Transverse colon (tissue), 4 donors: ENCODE data around the gene ATP8A1. TPM values are rescaled to one million over a fixed set of nuclear protein-coding genes. Genes with fewer than 3 reads are reported as not detected.

ENCODE experiments used
- DNase-seq: peaks from one replicate; pipeline ENCODE4 v3.0.0-alpha.2; 2019
- H3K27ac ChIP-seq, 4 donors: fragments of 200-600 bp; sonication (generic); 2 replicates each; pipeline ENCODE4 v1.5.1; 2016 to 2018; ENCODE audit warnings: inconsistent platforms in 4 of 4
- H3K27me3 ChIP-seq: fragments of 200-600 bp; sonication (generic); 2 replicates; pipeline ENCODE4 v1.5.1; 2017; ENCODE audit warnings: inconsistent platforms
- H3K36me3 ChIP-seq, 4 donors: fragments of 200-600 bp; sonication (generic); 2 replicates each; pipeline ENCODE4 v1.5.1; 2017 to 2019; ENCODE audit warnings: inconsistent platforms in 4 of 4
- H3K4me1 ChIP-seq, 4 donors: fragments of 200-600 bp; sonication (generic); 2 replicates each; pipeline ENCODE4 v1.5.1; 2017 to 2020; ENCODE audit warnings: inconsistent platforms in 4 of 4
- H3K4me3 ChIP-seq, 4 donors: fragments of 200-600 bp; sonication (generic); 1 replicate in 1 of 4; 2 replicates in 3 of 4; pipeline versions ENCODE4 v1.5.1 to v1.6.1; 2017 to 2019; ENCODE audit warnings: inconsistent platforms in 4 of 4
- H3K9me3 ChIP-seq, 2 donors: fragments of 200-600 bp; sonication (generic); 2 replicates each; pipeline ENCODE4 v1.5.1; 2017 to 2019; ENCODE audit warnings: inconsistent platforms in 2 of 2
- EP300 ChIP-seq: sonication (generic); formaldehyde crosslinking; IDR thresholded peaks from one replicate; pipeline ENCODE4 v1.6.1; 2017; ENCODE audit warnings: antibody characterized with exemption, low read depth
- POLR2A ChIP-seq: fragments of 450-650 bp; IDR thresholded peaks from one replicate; pipeline ENCODE4 v1.6.1; 2016; ENCODE audit warnings: antibody characterized with exemption, mild to moderate bottlenecking, moderate library complexity
- POLR2AphosphoS5 ChIP-seq, 3 donors: sonication (generic); formaldehyde crosslinking; IDR thresholded peaks; one replicate each; pipeline ENCODE4 v1.6.1; 2016; ENCODE audit warnings: antibody characterized with exemption in 3 of 3
- WGBS, 2 donors: methylation state at CpG; one replicate each; pipeline ENCODE4 v1.1.5; 2018; ENCODE audit warnings: low coverage in 1 of 2; 5-methylcytosine and 5-hydroxymethylcytosine counted together
- in situ Hi-C, 4 donors: fragments of 200-750 bp; cut with MboI; loops; one replicate each; pipeline versions ENCODE4 v1.15.0 to v1.15.1; 2017; ENCODE audit warnings: low sequenced_read_pairs in 3 of 4, low pct_ligation_motif_present in 1 of 4, low pct_unique_long_range_greater_than_20kb in 1 of 4
- intact Hi-C: fragments of 100-400 bp; cut with DNase I; formaldehyde crosslinking; loops from one replicate; pipeline ENCODE4 v1.15.1; 2023; ENCODE audit warnings: low total_unique reads
- total RNA-seq, 4 donors: library from RNA; depleted of rRNA; stranded (reverse); fragments of >200 nt; gene quantifications; one replicate each; pipeline ENCODE4 v1.1.0, GENCODE V29; 2016
- TF ChIP-seq, protein P1 (sequence below), 5 experiments: fragments of 200-600 bp in 3 of 5; fragments of 450-650 bp in 2 of 5; sonication (generic) in 3 of 5; IDR thresholded peaks; 1 replicate in 2 of 5; 2 replicates in 3 of 5; pipeline ENCODE4 v1.5.1; 2016 to 2017; ENCODE audit warnings: antibody characterized with exemption in 5 of 5, inconsistent platforms in 3 of 5, mild to moderate bottlenecking in 2 of 5, moderate library complexity in 1 of 5

Gene ATP8A1
- total RNA-seq, 4 donors from 2014 or later = 72.2 to 255 (median 166) TPM

GRCh38 chr4:42646013-42646784 lies 10.7 kb downstream of the ATP8A1 start:
- intact Hi-C loops (no loop called here), in situ Hi-C loops (no loop called here)
- no peaks in the 10 kb centered on the region for H3K27me3 ChIP-seq
- no peaks in the 10 kb centered on the region for H3K9me3 ChIP-seq
- no peaks in the 10 kb centered on the region for H3K36me3 ChIP-seq
- DNase-seq = no peak
- no peak for TF ChIP-seq EP300
- TF ChIP-seq, protein P1, sequence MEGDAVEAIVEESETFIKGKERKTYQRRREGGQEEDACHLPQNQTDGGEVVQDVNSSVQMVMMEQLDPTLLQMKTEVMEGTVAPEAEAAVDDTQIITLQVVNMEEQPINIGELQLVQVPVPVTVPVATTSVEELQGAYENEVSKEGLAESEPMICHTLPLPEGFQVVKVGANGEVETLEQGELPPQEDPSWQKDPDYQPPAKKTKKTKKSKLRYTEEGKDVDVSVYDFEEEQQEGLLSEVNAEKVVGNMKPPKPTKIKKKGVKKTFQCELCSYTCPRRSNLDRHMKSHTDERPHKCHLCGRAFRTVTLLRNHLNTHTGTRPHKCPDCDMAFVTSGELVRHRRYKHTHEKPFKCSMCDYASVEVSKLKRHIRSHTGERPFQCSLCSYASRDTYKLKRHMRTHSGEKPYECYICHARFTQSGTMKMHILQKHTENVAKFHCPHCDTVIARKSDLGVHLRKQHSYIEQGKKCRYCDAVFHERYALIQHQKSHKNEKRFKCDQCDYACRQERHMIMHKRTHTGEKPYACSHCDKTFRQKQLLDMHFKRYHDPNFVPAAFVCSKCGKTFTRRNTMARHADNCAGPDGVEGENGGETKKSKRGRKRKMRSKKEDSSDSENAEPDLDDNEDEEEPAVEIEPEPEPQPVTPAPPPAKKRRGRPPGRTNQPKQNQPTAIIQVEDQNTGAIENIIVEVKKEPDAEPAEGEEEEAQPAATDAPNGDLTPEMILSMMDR (IDR thresholded peaks at IDR 0.05) = no peak
- no peak for TF ChIP-seq POLR2AphosphoS5 (IDR thresholded peaks at IDR 0.05)
- TF ChIP-seq POLR2A = no peak
- peaks cover 0 to 30% (median 15%) of the 10 kb centered on the region in 4 donors for H3K4me1 ChIP-seq
- WGBS, 2 donors = 88 to 94% methylated on average over 3 to 8 of the region's 8 CpGs
- no peak overlapping the region for H3K27ac ChIP-seq
- no peak overlapping the region for H3K4me3 ChIP-seq

- TF ChIP-seq EP300 (no peak), POLR2A (no peak), POLR2AphosphoS5 (IDR thresholded peaks at IDR 0.05) (no peak)
- TF ChIP-seq, protein P1 (IDR thresholded peaks at IDR 0.05) = no peak
- intact Hi-C loops (no loop called here), in situ Hi-C loops (no loop called here)
- H3K9me3 ChIP-seq = no peaks in the 10 kb centered on the region
- no peaks in the 10 kb centered on the region for H3K36me3 ChIP-seq
- H3K4me3 ChIP-seq = no peak overlapping the region
- H3K4me1 ChIP-seq = peaks cover 6 to 42% (median 21%) of the 10 kb centered on the region in 4 donors
- H3K27ac ChIP-seq = no peak overlapping the region
- no peak for DNase-seq
- no peaks in the 10 kb centered on the region for H3K27me3 ChIP-seq
Measured at GRCh38 chr4:42644897-42645296, 12.0 kb downstream of the ATP8A1 start.

DNA sequence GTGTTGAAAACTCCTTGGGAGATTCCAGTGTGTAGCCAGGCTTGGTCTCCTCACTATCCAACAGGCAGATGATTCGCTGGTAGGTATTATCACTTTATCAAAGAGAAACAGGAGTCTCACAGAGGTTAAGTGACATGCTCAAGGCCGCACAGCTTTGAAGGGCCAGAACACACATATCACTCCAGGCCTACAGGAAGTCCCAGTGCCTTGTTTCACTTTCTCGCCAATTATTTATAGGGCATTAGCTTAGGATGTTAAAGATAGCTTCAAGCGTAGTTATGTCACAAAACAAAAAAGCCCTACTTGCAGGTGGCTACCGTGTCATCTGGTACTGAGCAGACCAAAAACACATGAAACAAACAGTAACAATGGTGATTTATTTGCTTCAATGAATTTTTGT lies 13.2 kb downstream of the ATP8A1 start:
- Histone ChIP-seq H3K4me1 (peaks cover 11 to 48% (median 32%) of the 10 kb centered on the region in 4 donors), H3K27ac (no peak overlapping the region), H3K27me3 (no peaks in the 10 kb centered on the region), H3K36me3 (no peaks in the 10 kb centered on the region), H3K4me3 (no peak overlapping the region), H3K9me3 (no peaks in the 10 kb centered on the region)
- no peak for DNase-seq
- intact Hi-C loops (no loop called here), in situ Hi-C loops (no loop called here)
- 83 to 89% methylated on average over 2 to 5 of the region's 5 CpGs for WGBS, 2 donors
- TF ChIP-seq POLR2AphosphoS5 (IDR thresholded peaks at IDR 0.05) = no peak
- no peak for TF ChIP-seq POLR2A
- TF ChIP-seq, protein P1 (IDR thresholded peaks at IDR 0.05) = no peak
- no peak for TF ChIP-seq EP300

DNA sequence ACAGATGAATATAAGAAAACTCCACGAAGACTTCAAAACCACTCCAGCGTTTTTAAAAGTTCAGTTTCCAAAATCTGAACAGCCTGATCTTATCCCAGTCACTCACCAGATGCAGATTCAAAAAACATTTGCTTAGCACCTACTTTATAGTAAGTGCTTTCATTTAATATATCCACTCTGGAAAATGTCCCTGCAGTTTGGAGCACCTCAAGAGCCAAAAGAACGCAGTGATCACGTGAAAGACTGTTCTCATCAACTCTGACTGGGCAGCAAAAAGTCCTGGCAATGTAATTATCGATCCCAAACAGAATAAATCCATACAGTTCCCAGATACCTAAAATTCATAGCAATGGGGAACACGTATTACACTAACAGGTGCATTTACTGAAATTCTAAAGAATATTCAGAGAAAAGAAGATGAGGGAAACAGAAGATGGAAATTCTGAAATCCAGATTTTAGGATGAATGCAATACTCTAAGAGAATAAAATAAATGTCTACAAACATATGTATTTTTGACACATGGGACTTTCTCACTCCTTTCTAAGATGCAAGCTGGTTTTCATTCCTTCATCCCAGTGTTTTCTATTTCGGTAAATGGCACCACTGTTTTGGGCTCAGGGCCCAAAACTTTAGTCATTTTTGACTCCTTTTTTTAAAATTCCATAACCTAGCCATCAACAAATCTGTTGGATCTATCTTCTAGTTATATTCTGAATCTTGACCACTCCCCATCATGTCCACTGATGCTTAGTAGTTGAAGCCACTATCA lies 13.9 kb downstream of the ATP8A1 start:
- DNase-seq = no peak
- in situ Hi-C loops = no loop called here
- intact Hi-C loops = no loop called here
- peaks cover 17 to 54% (median 36%) of the 10 kb centered on the region in 4 donors for H3K4me1 ChIP-seq
- no peaks in the 10 kb centered on the region for H3K27me3 ChIP-seq
- H3K9me3 ChIP-seq = no peaks in the 10 kb centered on the region
- H3K4me3 ChIP-seq = no peak overlapping the region
- H3K36me3 ChIP-seq = no peaks in the 10 kb centered on the region
- TF ChIP-seq POLR2AphosphoS5 (IDR thresholded peaks at IDR 0.05) = no peak
- no peak for TF ChIP-seq POLR2A
- TF ChIP-seq EP300 = no peak
- TF ChIP-seq, protein P1 (IDR thresholded peaks at IDR 0.05) = no peak
- WGBS, 2 donors = 92 to 94% methylated on average over 5 to 7 of the region's 7 CpGs
- peak overlapping the region; percentile 71 to 79 (median 72) for H3K27ac ChIP-seq
